ENCODE results near the gene TIMM17A.

DNA sequence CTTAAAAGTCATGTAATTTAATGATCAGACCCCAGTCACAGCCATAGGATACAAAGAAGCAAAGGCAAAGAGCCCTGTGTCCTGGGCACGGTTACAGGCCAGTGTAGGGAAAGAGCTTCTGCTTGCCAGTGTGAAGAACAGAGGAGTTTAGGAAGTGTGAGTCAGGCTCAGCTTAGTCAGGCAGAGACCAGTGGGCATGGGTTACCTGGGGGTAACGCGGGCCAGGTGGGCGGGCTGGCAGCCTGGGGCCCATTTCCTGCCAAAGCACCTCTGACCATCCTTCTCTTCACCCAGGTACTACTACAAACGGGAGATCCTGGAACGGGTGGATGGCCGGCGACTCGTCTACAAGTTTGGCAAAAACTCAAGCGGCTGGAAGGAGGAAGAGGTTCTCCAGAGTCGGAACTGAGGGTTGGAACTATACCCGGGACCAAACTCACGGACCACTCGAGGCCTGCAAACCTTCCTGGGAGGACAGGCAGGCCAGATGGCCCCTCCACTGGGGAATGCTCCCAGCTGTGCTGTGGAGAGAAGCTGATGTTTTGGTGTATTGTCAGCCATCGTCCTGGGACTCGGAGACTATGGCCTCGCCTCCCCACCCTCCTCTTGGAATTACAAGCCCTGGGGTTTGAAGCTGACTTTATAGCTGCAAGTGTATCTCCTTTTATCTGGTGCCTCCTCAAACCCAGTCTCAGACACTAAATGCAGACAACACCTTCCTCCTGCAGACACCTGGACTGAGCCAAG is 59.8 kb downstream of the TIMM17A start:
- TF ChIP-seq, protein P1, sequence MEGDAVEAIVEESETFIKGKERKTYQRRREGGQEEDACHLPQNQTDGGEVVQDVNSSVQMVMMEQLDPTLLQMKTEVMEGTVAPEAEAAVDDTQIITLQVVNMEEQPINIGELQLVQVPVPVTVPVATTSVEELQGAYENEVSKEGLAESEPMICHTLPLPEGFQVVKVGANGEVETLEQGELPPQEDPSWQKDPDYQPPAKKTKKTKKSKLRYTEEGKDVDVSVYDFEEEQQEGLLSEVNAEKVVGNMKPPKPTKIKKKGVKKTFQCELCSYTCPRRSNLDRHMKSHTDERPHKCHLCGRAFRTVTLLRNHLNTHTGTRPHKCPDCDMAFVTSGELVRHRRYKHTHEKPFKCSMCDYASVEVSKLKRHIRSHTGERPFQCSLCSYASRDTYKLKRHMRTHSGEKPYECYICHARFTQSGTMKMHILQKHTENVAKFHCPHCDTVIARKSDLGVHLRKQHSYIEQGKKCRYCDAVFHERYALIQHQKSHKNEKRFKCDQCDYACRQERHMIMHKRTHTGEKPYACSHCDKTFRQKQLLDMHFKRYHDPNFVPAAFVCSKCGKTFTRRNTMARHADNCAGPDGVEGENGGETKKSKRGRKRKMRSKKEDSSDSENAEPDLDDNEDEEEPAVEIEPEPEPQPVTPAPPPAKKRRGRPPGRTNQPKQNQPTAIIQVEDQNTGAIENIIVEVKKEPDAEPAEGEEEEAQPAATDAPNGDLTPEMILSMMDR (IDR thresholded peaks at IDR 0.05; ENCODE audit: low read length): no peak
- no peak for TF ChIP-seq EZH2 (IDR thresholded peaks at IDR 0.05; ENCODE audit: borderline replicate concordance, low read length)
